OCI-LY1 (cell line): ENCODE results near the gene NDUFS7.

Experiments used
- H2AFZ ChIP-seq: fragments of 200-600 bp; sonication (generic), shearing (Covaris generic); 2 replicates; pipeline ENCODE4 v1.6.0; 2014; ENCODE audit warnings: antibody characterized with exemption, mild to moderate bottlenecking, low read length
- H3F3A ChIP-seq: fragments of 200-600 bp; sonication (generic), shearing (Covaris generic); 2 replicates; pipeline ENCODE4 v1.6.0; 2014; ENCODE audit warnings: mild to moderate bottlenecking, antibody characterized with exemption, low read length, moderate library complexity; ENCODE audit not compliant: insufficient read depth
- H3K27ac ChIP-seq: fragments of 200-600 bp; sonication (generic); 2 replicates; pipeline ENCODE4 v1.5.1; 2014; ENCODE audit warnings: low read length, mixed run types, mild to moderate bottlenecking, low read depth; ENCODE audit not compliant: poor library complexity, severe bottlenecking
- H3K27me3 ChIP-seq: fragments of 200-600 bp; sonication (generic); 2 replicates; pipeline ENCODE4 v1.6.0; 2014; ENCODE audit warnings: antibody characterized with exemption, mild to moderate bottlenecking, low read length, moderate library complexity; ENCODE audit not compliant: insufficient read depth
- H3K36me3 ChIP-seq: fragments of 200-600 bp; sonication (generic); 2 replicates; pipeline ENCODE4 v1.6.1; 2014; ENCODE audit warnings: mild to moderate bottlenecking, antibody characterized with exemption, low read length, moderate library complexity, mixed read lengths; ENCODE audit not compliant: insufficient read depth
- H3K4me1 ChIP-seq: fragments of 200-600 bp; sonication (generic); 2 replicates; pipeline ENCODE4 v1.5.1; 2014; ENCODE audit warnings: mild to moderate bottlenecking, low read length, moderate library complexity; ENCODE audit not compliant: insufficient read depth, severe bottlenecking
- H3K4me2 ChIP-seq: fragments of 200-600 bp; sonication (generic), shearing (Covaris generic); 2 replicates; pipeline ENCODE4 v1.6.1; 2014; ENCODE audit warnings: low read length
- H3K4me3 ChIP-seq: fragments of 200-600 bp; sonication (generic); 2 replicates; pipeline ENCODE4 v1.5.1; 2014; ENCODE audit warnings: low read length, low read depth, mild to moderate bottlenecking, mixed read lengths; ENCODE audit not compliant: poor library complexity, severe bottlenecking
- H3K79me2 ChIP-seq: fragments of 200-600 bp; shearing (Covaris generic); 2 replicates; pipeline ENCODE4 v1.6.1; 2016; ENCODE audit warnings: mixed run types, low read length, mixed read lengths; ENCODE audit not compliant: insufficient read depth
- H3K9ac ChIP-seq: fragments of 200-600 bp; sonication (generic), shearing (Covaris generic); 2 replicates; pipeline ENCODE4 v1.6.1; 2014; ENCODE audit warnings: mild to moderate bottlenecking, low read length, mixed read lengths
- H3K9me2 ChIP-seq: fragments of 200-600 bp; sonication (generic), shearing (Covaris generic); 2 replicates; pipeline ENCODE4 v1.6.1; 2014; ENCODE audit warnings: low read depth, mild to moderate bottlenecking, low read length, mixed read lengths
- H3K9me3 ChIP-seq: fragments of 200-600 bp; shearing (Covaris generic); 2 replicates; pipeline ENCODE4 v1.6.1; 2014; ENCODE audit warnings: low read length, mixed read lengths
- H4K20me1 ChIP-seq: fragments of 200-600 bp; sonication (generic), shearing (Covaris generic); 2 replicates; pipeline ENCODE4 v1.6.0; 2016; ENCODE audit warnings: mild to moderate bottlenecking, low read length; ENCODE audit not compliant: insufficient read depth
- EZH2 ChIP-seq: fragments of 200-600 bp; sonication (generic), shearing (Covaris generic); IDR thresholded peaks from 2 replicates; pipeline ENCODE4 v1.8.0; 2017; ENCODE audit warnings: borderline replicate concordance, mixed run types, mild to moderate bottlenecking, antibody characterized with exemption, low read length, moderate library complexity, mixed read lengths
- TF ChIP-seq, protein P1 (sequence below): fragments of 200-600 bp; sonication (generic), shearing (Covaris generic); IDR thresholded peaks from 2 replicates; pipeline ENCODE4 v1.5.1; 2017; ENCODE audit warnings: mild to moderate bottlenecking, antibody characterized with exemption, low read length, moderate library complexity, mixed read lengths

The NDUFS7 gene

DNA sequence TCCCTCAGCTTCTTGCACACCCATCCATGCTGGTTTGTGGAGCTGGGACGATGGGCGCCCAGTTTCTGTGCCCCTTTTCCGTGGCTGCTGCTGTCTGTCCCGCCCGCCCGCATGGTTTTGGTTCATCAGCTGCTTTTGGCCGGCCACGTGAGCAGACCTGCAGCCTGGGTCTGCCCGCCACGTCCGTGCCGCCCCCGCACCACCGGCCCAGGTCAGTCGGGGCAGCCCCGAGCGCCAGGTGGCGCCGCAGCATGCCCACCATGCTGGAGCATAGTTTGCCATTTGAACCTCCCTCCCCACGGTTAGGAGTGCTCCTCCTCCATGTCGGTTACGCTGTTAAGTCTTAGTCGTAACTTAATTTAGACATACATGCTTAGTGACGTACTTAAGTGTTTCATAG is 39.2 kb downstream of the NDUFS7 start:
- TF ChIP-seq EZH2 = no peak
- TF ChIP-seq, protein P1, sequence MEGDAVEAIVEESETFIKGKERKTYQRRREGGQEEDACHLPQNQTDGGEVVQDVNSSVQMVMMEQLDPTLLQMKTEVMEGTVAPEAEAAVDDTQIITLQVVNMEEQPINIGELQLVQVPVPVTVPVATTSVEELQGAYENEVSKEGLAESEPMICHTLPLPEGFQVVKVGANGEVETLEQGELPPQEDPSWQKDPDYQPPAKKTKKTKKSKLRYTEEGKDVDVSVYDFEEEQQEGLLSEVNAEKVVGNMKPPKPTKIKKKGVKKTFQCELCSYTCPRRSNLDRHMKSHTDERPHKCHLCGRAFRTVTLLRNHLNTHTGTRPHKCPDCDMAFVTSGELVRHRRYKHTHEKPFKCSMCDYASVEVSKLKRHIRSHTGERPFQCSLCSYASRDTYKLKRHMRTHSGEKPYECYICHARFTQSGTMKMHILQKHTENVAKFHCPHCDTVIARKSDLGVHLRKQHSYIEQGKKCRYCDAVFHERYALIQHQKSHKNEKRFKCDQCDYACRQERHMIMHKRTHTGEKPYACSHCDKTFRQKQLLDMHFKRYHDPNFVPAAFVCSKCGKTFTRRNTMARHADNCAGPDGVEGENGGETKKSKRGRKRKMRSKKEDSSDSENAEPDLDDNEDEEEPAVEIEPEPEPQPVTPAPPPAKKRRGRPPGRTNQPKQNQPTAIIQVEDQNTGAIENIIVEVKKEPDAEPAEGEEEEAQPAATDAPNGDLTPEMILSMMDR = peak; percentile 28; the same call in 1 of the 2 replicates
- Histone ChIP-seq H4K20me1 (no peaks in the 10 kb centered on the region), H3K4me1 (no peaks in the 10 kb centered on the region), H3K36me3 (peaks cover 97% of the 10 kb centered on the region), H3K79me2 (peaks cover 11% of the 10 kb centered on the region), H3F3A (no peaks in the 10 kb centered on the region), H3K9me3 (no peaks in the 10 kb centered on the region), H3K9me2 (no peaks in the 10 kb centered on the region), H2AFZ (no peak overlapping the region), H3K4me3 (no peak overlapping the region), H3K9ac (no peak overlapping the region), H3K27me3 (no peaks in the 10 kb centered on the region), H3K4me2 (no peak overlapping the region), H3K27ac (no peak overlapping the region)

DNA sequence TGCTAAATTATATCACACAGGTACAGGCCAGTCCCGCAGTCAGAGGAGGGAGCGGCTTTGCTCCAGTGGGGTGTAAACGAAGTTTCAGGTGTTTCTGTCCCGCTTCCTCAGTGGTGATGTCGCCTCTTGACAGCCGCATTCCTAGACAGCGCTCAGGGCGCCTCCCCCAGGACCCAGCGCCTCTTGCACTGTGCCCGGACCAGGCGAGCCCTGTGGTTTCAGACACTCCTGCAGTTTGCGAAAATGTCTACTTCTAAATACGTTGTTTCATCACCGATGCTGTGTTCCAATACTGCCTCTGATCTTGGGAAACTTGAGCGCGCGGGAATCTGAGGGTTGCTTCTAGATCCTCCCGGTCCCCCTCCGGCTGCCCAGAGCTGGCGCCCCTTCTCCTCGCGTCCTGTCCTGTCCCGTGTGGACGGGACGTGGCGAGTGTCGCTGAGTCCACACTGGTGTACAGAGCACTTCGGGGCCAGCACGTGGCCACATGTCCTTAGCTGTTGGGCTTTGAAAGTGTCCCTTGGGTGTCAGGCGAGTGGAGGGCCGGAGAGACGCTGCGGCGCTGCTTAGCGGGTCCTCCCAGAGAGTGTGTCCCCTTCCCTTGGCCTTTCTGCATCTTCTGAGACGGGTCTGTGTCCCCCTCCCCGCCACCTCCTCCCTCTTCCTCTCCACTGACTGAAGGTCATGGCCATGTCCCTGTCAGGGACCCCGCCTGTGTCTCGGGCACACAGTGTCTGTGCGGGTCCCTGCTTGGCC is 39.9 kb downstream of the NDUFS7 start:
- Histone ChIP-seq H3K27me3 (no peaks in the 10 kb centered on the region), H2AFZ (no peak overlapping the region), H3K9me3 (no peaks in the 10 kb centered on the region), H3K4me2 (no peak overlapping the region), H3K79me2 (peaks cover 5% of the 10 kb centered on the region), H4K20me1 (no peaks in the 10 kb centered on the region), H3K4me3 (no peak overlapping the region), H3K4me1 (no peaks in the 10 kb centered on the region), H3K27ac (no peak overlapping the region), H3K36me3 (peaks cover 97% of the 10 kb centered on the region), H3K9ac (no peak overlapping the region), H3K9me2 (no peaks in the 10 kb centered on the region), H3F3A (no peaks in the 10 kb centered on the region)
- no peak for TF ChIP-seq EZH2
- TF ChIP-seq, protein P1 = no peak

DNA sequence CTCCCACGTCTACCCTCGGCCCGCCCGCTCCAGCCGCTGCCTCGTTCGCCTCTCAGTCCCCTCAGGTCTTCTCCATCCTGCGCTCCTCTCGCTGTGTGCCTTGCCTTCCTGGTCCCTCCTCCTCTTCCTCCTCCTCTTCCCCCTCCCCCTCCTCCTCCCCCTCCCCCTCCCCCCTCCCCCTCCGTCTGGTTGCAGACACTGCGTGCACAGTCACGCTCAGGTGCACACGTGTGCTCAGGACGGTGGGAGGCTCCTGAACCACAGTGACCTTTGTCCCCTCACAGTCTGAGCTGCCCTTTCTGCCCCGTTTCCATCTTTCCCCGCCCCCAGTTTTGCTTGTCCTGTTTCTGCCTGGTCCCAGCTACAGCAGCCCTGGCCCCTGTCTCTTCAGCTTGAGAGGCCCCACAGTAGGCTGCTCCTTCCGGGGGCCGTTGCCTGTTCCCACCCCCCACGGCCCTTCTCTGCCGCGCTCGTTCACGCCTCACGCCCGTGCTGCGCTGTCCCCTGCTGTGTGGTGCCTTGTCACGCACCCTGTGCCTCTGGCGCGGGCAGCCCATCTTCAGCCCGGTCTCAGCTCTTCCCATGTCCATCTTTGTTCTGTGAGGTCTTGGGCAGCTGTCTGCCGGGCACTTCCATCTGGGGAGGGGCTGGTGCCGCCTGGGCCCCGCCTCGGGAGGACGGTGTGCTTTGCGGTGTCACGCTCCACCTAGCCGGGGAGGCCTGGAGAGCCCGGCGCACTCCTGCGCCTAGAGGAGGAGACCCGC is 40.7 kb downstream of the NDUFS7 start:
- H3K4me1 ChIP-seq = no peaks in the 10 kb centered on the region
- H3K79me2 ChIP-seq = no peaks in the 10 kb centered on the region
- H3K9me2 ChIP-seq = no peaks in the 10 kb centered on the region
- H3K27me3 ChIP-seq = no peaks in the 10 kb centered on the region
- H3K9ac ChIP-seq = no peak overlapping the region
- no peak overlapping the region for H2AFZ ChIP-seq
- H3K27ac ChIP-seq = no peak overlapping the region
- no peaks in the 10 kb centered on the region for H3F3A ChIP-seq
- H3K9me3 ChIP-seq = no peaks in the 10 kb centered on the region
- no peak overlapping the region for H3K4me2 ChIP-seq
- no peak for TF ChIP-seq EZH2
- TF ChIP-seq, protein P1 = no peak
- no peaks in the 10 kb centered on the region for H4K20me1 ChIP-seq
- peaks cover 97% of the 10 kb centered on the region for H3K36me3 ChIP-seq
- no peak overlapping the region for H3K4me3 ChIP-seq
